Camera-type eye (tissue), 1 donor: ENCODE data around the gene NTN1. TPM values are rescaled to one million over a fixed set of nuclear protein-coding genes. Genes with fewer than 3 reads are reported as not detected.

Source experiments
- total RNA-seq: library from RNA; depleted of rRNA; stranded (reverse); fragments of >200 nt; gene quantifications from one replicate; pipeline ENCODE4 v1.2.3, GENCODE V29; 2014

NTN1 gene
- 16.7 TPM for total RNA-seq

GRCh38 chr17:9021158-9021991 is at the start of gene NTN1:
Gene NTN1, plus strand, starts transcription at chr17:9021510. Its CDS starts 864 bp downstream, at chr17:9022374.

Other genes with a start within 250 kb of the NTN1 start
- 0.44 TPM for gene MFSD6L, start 222.1 kb upstream of the NTN1 start, total RNA-seq
- 2.5 TPM for gene PIK3R6, start 153.8 kb upstream of the NTN1 start, total RNA-seq
- 2.9 TPM for gene PIK3R5, start 55.8 kb upstream of the NTN1 start, total RNA-seq